HepG2 (cell line): ENCODE results near the gene CEP104. TPM values are rescaled to one million over a fixed set of nuclear protein-coding genes. Genes with fewer than 3 reads are reported as not detected.

Experiments used
- ATM ChIP-seq: fragments of 450-650 bp; IDR thresholded peaks from 2 replicates; pipeline ENCODE4 v1.7.1; 2017; ENCODE audit warnings: mild to moderate bottlenecking, borderline replicate concordance
- CSRNP2 ChIP-seq: sonication (generic); formaldehyde crosslinking; conservative IDR thresholded peaks from 2 replicates; pipeline ENCODE4 v1.8.0; 2022; ENCODE audit warnings: low read depth, missing genetic modification reagents
- FOXO1 ChIP-seq: sonication (generic); formaldehyde crosslinking; IDR thresholded peaks from 2 replicates; pipeline ENCODE4 v1.4.0; 2020; ENCODE audit warnings: missing genetic modification reagents
- POLR2AphosphoS5 ChIP-seq: IDR thresholded peaks from 2 replicates; pipeline ENCODE4 v1.6.1; 2012; ENCODE audit warnings: low read depth, low read length
- RBM39 ChIP-seq: fragments of 200-400 bp; formaldehyde crosslinking; IDR thresholded peaks from one replicate; pipeline ENCODE4 v1.6.1; 2018; ENCODE audit warnings: antibody characterized with exemption, mild to moderate bottlenecking, low read depth, low read length; ENCODE audit not compliant: poor library complexity, severe bottlenecking
- SNAPC2 ChIP-seq: sonication (generic); formaldehyde crosslinking; IDR thresholded peaks from 2 replicates; pipeline ENCODE4 v1.8.1; 2022; ENCODE audit warnings: mild to moderate bottlenecking, missing genetic modification reagents
- ZFP82 ChIP-seq: sonication (generic); formaldehyde crosslinking; IDR thresholded peaks from 2 replicates; pipeline ENCODE4 v1.5.1; 2020; ENCODE audit warnings: mild to moderate bottlenecking, missing genetic modification reagents, borderline replicate concordance
- ZNF225 ChIP-seq: sonication (generic); formaldehyde crosslinking; IDR thresholded peaks from 2 replicates; pipeline ENCODE4 v1.4.0; 2020; ENCODE audit warnings: mild to moderate bottlenecking, missing genetic modification reagents
- ZNF619 ChIP-seq: sonication (generic); formaldehyde crosslinking; IDR thresholded peaks from 2 replicates; pipeline ENCODE4 v1.4.0; 2020; ENCODE audit warnings: mild to moderate bottlenecking, missing genetic modification reagents
- ZNF792 ChIP-seq: IDR thresholded peaks from 2 replicates; pipeline ENCODE4 v1.6.1; 2016
- polyA plus RNA-seq, 8 experiments: library from polyadenylated mRNA; depleted of rRNA in 3 of 8; stranded (reverse) in 7 of 8; unstranded in 1 of 8; fragments of >200 nt; fragmentation: Illumina TruSeq in 4 of 8; extraction: Trizol in 4 of 8; gene quantifications; 2 replicates each; pipeline versions ENCODE4 v1.2.1 to v1.2.3, GENCODE V29; 2011 to 2016; ENCODE audit warnings: low read depth in 4 of 8, missing spikeins in 1 of 8, mixed read lengths in 1 of 8; ENCODE audit not compliant: insufficient read depth in 1 of 8
- total RNA-seq, 5 experiments: library from RNA; depleted of rRNA; stranded (reverse); fragments of >200 nt; fragmentation: Illumina TruSeq; extraction: Trizol; gene quantifications; 2 replicates each; pipeline ENCODE4 v1.2.3, GENCODE V29; 2016; ENCODE audit warnings: low read depth in 1 of 5
- TF ChIP-seq, protein P1 (sequence below): sonication (generic); formaldehyde crosslinking; IDR thresholded peaks from 2 replicates; pipeline ENCODE4 v1.4.0; 2020; ENCODE audit warnings: mild to moderate bottlenecking, missing genetic modification reagents, borderline replicate concordance
- TF ChIP-seq, protein P2 (sequence below): sonication (generic); formaldehyde crosslinking; IDR thresholded peaks from 2 replicates; pipeline ENCODE4 v1.8.0; 2022; ENCODE audit warnings: missing genetic modification reagents, mild to moderate bottlenecking, inconsistent platforms, borderline replicate concordance
- TF ChIP-seq, protein P3 (sequence below): sonication (generic); formaldehyde crosslinking; IDR thresholded peaks from 2 replicates; pipeline ENCODE4 v1.8.1; 2023; ENCODE audit warnings: missing genetic modification reagents, mild to moderate bottlenecking, borderline replicate concordance

The CEP104 gene
- total and polyA plus RNA-seq, 2 of the 13 experiments (the other 11 are each of a cell fraction or from before 2014, with no cell fraction given) = 20.4 to 30.1 TPM

GRCh38 chr1:3774946-3775489 is 82.0 kb downstream of the CEP104 start (continued):
- no peak for TF ChIP-seq ATM
- TF ChIP-seq CSRNP2 (CRISPR knock-in tag) = no peak
- 0 out of 2 replicates have a peak, but pooled peaks have one; percentile 16 for TF ChIP-seq FOXO1 (CRISPR knock-in tag)
- TF ChIP-seq, protein P1, sequence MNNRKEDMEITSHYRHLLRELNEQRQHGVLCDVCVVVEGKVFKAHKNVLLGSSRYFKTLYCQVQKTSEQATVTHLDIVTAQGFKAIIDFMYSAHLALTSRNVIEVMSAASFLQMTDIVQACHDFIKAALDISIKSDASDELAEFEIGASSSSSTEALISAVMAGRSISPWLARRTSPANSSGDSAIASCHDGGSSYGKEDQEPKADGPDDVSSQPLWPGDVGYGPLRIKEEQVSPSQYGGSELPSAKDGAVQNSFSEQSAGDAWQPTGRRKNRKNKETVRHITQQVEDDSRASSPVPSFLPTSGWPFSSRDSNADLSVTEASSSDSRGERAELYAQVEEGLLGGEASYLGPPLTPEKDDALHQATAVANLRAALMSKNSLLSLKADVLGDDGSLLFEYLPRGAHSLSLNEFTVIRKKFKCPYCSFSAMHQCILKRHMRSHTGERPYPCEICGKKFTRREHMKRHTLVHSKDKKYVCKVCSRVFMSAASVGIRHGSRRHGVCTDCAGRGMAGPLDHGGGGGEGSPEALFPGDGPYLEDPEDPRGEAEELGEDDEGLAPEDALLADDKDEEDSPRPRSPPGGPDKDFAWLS = no peak
- TF ChIP-seq RBM39 = no peak
- TF ChIP-seq, protein P2, sequence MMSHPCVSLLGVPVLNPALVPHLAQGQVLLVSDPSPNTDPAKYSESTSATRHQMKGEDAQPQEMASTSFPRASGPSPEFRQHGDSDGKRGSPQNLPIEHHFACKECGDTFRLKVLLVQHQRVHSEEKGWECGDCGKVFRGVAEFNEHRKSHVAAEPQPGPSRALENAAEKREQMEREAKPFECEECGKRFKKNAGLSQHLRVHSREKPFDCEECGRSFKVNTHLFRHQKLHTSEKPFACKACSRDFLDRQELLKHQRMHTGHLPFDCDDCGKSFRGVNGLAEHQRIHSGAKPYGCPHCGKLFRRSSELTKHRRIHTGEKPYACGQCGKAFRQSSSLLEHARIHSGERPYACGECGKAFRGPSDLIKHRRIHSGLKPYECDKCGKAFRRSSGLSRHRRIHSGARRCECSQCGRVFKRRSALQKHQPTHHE (CRISPR knock-in tag) = no peak
- TF ChIP-seq SNAPC2 (CRISPR knock-in tag) = no peak
- peak; percentile 18; the same call in 1 of the 2 replicates for TF ChIP-seq ZNF619 (CRISPR knock-in tag)
- TF ChIP-seq POLR2AphosphoS5 = no peak
- no peak for TF ChIP-seq ZFP82
- no peak for TF ChIP-seq ZNF225
- TF ChIP-seq, protein P3, sequence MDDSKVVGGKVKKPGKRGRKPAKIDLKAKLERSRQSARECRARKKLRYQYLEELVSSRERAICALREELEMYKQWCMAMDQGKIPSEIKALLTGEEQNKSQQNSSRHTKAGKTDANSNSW (CRISPR knock-in tag) = no peak
- no peak for TF ChIP-seq ZNF792
